NOMO-1 treated with dmso at 0.1 percent for 144 hours (cell line): ENCODE data around the gene RORB.

Experiments used
- DNase-seq: peaks from one replicate; lab custom pipeline; 2025; ENCODE audit not compliant: unreplicated experiment; lab: John Stamatoyannopoulos, UW

RORB gene

DNA sequence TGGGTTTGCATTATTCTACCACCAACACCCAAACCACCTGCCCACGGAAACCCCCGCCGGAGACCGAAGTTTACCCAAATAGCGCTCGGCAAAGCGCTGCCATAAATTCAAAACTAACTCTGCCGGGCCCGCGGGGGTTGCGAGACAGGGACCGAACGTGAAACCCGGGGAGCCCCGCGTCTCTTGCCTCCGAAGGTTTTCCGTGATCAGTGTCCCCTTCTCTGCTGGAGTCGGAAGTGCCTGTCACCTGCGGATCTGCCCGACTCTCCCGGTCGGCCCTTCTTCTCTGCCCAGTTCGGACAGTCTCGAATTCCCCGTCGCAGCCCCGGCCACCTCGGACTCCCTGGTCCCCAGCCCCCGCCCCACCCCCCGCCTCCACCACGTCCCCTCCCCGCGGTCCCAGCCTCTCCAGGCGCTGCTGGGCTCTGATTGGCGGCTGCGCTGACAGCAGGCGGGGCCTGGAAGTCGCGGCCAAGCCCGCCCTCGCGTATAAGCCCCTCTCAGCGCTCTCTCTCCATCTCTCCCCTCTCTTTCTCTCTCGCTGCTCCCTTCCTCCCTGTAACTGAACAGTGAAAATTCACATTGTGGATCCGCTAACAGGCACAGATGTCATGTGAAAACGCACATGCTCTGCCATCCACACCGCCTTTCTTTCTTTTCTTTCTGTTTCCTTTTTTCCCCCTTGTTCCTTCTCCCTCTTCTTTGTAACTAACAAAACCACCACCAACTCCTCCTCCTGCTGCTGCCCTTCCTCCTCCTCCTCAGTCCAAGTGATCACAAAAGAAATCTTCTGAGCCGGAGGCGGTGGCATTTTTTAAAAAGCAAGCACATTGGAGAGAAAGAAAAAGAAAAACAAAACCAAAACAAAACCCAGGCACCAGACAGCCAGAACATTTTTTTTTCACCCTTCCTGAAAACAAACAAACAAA is at the start of gene RORB:
RORB (plus strand) TSS at position 517 of the 929 bp plus-strand sequence. CDS start 642 bp downstream, outside the sequence.
- DNase-seq = no peak

DNA sequence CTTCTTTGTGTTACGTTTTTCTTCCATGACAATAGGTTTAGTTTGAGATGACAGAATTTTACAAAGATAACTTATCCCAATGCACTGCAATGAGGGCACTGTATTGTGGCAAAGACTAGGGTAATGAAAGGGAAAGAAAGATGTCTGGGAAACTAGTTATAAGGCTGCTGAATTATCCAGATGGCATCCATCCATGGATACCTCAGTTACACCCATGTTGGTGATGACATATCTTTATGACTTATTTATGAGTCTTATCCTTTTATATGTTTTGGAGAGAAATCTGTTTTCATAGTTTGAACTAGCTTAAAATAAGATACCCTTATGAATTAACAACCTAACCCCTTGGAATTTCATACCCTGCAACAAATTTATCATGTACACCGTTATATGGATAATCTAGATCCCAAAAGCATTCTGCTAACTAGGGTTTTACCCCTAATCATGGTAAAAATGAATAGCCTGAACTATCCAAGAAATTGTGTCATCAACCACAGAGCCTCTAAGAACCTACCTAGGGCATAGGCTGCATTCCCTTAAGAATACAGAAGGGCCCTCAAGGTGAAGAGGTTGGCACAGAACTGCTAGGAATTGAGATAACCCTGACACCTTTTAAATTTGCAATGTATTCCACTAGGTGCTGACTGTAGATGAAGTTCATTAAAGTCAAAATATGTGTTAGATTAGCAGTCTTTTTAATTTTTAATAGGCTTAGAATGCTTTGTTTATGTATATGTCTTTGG is 49.5 kb upstream of the RORB start:
- no peak for DNase-seq

DNA sequence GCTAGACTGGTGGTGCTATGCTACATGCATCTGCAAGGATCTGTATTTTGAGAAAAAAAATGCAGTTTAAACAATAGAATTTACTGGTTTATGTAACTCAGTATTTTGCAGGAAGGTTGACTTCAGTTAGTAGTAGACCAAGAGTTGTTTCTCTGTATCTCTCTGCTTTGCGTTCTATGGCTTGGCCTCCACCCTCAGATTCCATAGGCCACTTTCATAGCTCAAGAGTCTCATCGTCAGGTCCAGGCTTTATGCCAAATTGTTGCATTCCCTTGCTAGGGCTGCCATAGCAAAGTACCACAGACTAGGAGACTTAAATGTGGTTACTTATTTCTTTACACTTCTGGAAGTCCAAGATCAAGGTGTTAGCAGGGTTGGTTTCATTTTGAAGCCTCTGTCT is 48.1 kb upstream of the RORB start:
- no peak for DNase-seq

DNA sequence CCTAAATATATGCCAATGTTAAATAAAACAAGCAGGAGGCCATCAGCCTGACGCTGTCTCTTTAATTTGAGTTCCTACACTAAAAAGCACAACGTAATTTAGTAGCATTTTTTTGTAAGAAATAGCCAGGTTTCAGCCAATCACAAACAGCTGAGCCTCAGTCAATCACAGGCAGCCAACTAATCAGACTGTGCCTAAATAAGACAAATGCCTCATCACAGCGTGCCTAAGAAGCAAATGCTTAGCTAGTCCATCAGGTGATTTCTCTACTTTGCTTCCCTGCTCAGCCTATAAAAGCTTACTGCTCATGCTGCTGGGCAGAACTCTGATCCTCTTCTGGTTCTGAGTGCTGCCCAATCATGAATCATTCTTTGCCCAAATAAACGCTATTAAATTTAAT is 38.3 kb upstream of the RORB start:
- DNase-seq = no peak

DNA sequence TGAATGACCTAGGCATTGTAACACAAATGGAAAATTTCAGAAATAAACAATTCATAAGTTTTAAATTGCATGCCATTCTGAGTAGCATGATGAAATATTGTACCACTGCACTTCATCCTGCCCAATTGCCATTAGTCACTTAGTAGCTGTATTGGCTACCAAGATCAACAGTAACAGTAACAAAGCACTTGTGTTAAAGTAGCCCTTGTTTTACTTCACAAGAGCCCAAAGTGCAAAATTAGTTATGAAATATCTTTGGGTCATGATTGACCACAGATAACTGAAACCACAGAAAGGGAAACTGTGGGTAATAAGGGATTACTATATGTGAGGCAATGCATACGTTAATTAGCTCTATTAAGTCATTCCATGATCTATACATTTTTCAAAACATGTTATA is 33.3 kb upstream of the RORB start:
- DNase-seq = peak; percentile 10

DNA sequence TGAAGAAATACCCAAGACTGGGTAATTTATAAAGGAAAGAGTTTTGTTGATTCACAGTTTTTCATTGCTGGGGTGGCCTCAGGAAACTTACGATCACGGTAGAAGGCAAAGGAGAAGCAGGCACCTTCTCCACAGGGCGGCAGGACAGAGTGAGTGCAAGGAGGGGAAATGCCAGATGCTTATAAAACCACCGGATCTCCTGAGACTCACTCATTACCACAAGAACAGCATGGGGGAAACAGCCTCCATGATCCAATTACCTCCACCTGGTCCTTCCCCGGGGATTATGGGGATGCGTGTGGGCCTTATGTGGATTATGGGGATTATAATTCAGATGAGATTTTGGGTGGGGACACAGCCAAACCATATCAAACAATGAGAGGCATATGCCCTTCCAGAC is 18.5 kb upstream of the RORB start:
- DNase-seq = no peak

DNA sequence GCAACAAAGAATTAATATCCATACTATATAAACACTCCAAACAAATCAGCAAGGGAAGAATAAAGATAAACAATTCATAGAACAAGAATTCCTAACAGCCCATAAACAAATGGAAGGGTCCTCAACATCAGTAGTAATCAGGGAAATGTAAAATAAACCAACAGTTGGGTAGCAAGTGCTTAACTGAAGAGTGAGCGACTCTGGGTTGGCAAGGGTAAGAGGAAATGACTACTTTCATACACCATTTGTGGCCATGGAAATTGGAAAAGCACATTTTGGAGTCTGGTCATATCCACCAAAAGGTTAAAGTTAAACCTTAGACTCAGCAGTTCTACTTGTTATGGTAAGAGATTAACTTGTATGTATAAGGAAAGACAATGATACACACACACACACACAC is 17.4 kb upstream of the RORB start:
- DNase-seq = no peak

DNA sequence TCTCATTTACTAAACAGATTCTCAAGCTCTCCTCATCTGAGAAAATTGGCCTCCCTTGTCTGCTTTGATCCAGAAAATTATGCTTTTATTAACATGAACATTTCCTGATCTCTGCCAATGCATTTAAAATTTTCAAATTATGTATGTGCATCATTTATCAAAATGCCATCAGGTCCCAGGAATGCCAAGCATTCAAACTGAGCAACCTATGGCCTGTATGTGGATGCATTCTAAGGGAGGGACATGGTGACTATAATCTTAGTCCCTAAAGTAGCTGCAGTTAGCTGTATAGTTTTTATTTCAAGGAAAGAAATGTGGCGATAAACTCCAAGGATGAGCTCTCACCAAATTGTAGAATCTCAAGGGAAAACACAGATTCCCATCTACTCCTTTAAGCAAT is 9.7 kb upstream of the RORB start:
- DNase-seq = no peak

DNA sequence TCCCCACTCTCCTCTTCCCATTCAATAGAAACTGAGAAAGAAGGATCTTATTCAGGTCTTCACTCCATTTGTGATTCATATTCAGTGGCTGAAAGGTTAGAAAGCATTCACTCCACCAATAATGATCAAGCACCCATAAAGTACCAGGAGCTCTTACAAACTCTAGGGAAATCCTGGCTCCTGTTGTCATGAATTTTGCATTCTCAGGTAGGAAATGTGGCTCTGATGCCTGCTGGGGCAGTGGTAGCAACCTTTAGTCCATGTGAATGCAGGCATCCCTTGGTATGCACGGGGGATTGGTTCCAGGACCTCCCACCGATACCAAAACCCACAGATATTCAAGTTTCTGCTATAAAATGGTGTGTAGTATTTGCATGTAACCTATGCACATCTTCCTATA is 3.6 kb upstream of the RORB start:
- DNase-seq = no peak

DNA sequence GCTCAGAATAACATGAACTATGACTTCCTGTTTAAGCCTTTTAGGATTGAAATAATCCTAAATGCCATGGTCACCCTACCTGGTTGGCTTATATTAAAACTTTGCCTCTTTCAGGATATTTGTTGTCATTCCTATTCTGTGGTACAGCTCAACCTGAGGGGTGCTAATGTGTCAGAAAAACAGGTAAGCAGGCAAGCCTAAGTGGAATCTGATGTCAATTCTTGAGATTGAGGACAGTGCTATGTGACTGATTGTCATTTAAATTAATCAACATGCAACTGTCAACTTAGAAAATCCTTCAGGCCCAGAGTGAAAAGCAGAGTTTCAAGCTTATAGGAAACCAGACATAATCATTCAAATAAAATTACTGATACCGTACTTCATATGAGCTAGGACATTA is 2.6 kb upstream of the RORB start:
- DNase-seq = no peak

DNA sequence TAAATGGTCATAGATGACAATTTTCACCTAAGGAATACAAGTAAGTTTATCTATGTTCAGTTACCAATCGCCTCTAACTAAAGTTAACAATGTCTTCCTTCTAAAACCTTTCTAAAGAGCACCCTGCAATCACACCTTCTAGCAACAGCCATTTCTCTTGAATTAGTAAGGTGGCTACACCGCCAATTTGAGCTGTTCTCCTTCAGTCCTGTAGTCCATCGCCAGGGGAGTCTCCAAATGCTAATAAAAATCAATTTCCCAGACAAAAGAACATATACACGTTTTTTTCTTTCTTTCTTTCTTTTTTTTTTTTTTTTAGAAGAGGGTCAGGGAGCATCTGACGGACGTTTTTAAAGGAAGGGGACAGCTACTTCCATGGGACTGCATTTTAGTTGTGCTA is 729 bp upstream of the RORB start:
- no peak for DNase-seq

DNA sequence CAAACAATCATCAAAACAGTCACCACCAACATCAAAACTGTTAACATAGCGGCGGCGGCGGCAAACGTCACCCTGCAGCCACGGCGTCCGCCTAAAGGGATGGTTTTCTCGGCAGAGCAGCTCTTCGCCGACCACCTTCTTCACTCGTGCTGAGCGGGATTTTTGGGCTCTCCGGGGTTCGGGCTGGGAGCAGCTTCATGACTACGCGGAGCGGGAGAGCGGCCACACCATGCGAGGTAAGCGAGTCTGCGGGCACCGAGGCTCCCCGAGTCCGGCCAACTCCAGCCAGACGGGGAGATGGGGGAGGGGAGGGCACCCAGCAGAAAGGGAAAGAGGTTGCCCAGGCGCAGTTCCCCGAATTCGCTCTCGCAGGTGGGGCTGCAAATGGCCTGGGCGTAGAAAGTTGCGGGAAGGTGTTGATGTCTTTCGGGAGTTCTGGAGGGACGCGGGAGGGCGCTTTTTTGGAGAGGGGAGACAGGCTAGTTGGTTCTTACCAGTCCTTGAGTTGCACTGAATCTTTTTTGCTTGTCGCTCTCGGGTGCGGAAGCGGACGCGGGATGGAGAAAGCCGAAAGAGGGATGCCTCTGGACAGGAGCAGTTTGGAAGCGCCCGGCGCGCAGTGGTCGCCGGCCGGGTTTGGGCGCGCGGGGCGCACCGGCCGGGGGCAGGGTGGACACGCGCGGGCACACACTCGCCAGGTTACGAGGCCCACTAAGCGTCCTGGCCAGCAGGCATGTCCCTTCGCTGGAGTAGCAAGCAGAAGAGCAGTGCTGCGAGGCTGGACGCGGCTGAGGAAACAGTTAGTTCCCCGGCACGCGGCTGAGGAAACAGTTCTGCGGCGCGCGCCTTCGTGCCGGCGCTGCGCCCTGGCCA is 849 bp downstream of the RORB start:
- no peak for DNase-seq

DNA sequence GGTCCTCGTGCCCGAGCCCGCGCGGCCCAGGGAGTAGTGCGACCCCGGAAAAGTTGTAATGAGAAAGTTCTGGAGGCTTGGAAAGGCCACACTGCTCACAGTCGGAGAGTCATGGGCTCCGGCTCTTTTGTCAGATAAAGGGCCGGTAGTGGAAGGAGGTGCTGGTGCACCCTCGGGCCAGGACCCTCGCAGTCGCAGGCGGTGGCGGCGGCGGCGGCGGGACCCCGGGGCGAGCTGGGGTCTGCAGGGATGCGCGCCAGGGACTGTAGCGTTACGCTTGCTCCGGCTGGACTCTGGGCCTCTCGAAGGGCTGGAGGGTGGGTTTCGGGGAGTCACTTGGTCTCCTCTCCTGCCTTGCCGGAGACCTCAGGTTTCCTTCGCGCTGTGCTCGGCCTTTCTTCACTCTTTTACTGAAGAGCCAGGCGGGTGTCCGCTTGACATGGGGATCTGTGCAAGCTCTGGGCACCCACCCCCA is 1.5 kb downstream of the RORB start:
- DNase-seq = no peak

DNA sequence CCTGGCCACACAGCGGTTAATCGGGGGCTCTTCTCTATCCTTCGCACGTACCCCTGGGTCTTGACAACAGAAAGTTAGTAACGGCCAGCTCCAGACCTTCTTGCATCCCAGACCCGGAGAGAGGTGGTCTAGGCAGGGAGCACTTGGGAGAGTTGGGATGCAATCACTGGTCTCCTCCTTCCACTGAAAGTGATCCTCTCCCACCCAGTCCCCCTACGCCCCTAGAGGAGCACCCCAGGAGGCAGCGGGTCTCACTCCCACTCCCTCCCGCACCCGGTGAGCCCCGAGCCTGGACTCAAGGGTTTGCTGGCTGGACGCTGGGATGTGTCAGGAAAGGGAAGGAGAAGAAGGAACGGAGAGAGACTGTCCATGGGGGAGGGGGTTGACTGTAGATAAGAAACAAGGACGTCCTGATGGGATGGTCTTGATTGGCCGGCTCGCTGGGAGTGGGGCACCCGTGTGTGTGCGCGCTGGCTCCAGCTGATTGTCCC is 2.0 kb downstream of the RORB start:
- no peak for DNase-seq

DNA sequence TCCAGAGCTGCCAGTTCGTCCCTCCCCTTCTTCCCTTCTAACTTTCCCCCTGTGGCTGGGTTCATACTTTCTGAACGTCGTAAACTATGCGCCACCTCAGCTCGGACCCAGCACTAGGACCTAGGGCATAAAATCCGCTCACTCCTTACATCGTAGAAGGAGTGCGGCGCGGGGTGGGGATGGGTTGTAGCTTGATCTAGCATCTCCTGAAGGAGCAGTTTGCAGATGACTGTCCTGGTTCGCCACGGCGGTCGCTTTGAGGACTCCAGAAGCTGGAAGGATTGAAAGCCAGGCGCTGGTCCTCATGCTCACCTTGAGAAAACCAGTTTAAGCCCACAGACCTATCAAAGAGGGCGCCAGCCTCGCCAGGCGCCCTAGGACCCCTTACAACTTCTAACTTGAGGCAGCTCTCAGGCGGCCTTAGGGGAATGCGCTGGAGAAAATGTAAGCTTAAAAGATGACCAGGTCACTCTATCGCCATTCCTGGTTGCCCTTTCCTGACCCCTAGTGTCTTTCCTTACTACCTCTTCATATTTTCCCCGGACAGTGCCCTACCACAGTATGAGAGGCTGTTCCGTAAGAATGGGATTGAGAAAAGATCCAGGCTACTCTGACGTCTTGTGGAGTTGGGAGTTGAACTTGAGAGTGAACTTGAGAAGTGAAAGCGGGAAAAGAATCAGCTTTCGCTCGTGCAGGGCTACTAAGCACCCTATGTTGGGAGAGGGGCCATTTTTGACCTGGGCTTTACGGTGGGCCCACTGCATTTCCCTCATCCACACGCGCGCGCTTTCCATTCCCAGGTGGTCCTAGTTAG is 2.8 kb downstream of the RORB start:
- no peak for DNase-seq

DNA sequence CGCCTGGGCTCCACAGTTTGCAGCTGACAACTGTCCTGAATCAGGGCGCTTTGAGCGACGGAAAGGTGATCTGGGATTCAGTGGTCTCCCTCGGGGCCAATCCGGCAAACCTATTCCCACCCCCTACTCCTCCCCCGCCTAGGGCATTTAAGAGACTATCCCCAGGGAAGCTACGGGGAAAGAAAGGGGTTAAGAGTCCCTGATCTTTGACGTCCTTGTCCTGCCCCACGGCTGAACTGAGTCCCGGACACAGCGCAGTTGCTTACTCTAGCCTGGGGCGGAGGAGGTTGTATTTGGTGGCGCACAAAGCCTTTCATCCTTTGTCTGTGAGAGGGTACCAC is 3.4 kb downstream of the RORB start:
- no peak for DNase-seq

DNA sequence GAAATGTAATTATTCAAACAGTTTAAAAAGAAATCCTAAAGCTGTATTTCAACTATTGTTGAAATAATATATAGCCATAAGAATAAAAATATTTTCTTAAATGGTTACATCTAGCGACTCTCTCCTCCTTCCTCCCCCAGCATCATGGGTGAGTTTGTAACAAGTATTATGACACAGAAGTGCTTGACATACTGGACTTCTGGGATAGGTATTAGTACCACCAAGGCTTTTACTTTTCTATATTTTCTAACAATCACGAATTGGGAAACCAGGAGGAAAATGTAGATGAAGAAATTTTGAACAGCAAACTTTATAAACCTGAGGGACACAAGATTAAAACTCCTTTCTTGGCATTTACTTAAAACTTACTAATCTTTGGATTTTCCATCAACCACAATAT is 4.4 kb downstream of the RORB start:
- no peak for DNase-seq

DNA sequence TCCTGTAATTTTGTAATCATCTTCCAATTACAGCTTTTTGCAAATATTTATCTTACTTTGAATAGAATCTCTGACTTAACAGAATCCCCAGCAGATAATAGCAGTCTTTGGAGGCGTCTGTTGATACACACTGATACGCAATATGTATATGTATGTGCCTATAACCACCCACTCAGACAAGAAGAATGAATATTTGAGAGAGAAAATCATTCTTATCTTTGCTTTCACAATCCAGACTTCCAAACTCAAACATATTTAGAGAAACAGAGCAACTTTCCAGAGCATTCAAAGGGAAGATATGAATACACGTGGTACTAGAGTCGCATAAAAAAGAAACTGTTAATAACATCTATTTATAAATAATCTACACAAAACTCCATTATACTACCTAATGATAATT is 6.1 kb downstream of the RORB start:
- no peak for DNase-seq

DNA sequence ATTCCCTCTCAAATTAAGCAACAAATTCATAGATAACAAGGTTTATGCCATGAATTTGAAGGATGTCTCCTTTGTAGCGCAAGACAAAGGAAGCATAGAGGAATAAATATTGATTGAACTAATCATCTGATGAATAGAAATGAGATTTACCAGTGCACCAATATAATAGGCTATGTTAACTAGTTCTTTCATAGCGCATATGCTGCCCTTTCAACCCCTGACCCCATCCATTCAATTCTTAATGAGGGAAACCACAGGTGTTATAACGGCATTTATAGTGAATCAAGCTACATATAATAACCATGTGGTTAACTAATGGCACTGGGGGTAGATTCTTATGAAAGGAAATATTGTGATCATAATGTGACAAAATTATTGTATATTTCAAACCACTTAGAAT is 6.5 kb downstream of the RORB start:
- DNase-seq = no peak

DNA sequence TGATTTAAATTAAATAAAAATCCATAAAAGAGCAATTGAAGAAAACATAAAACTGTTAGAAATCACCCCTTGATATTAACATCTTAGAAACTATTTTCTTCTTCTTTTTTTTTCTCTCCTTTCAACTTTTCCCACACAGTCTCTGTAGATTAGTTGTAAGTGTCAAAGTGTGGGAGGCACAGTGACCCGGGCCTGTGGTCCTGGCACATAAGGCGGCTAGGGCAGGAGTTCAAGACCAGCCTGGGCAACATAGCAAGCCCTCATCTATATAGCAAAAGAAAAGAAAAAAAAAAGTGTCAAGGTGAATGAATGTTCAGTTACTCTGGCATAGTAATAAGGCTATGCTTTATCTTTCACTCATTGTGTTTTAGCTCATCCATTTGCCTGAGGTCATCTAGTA is 14.2 kb downstream of the RORB start:
- DNase-seq = no peak
